GM12878 (cell line): Measurements from ENCODE around the gene COMMD10. TPM values are rescaled to one million over a fixed set of nuclear protein-coding genes. Genes with fewer than 3 reads are reported as not detected.

ENCODE experiments used
- ATAC-seq: fragments of 200-7000 bp; cut with Tn5 transposase; 3 replicates; pipeline ENCODE4 v1.9.1; 2020; ENCODE audit warnings: mild to moderate bottlenecking, moderate library complexity
- BruUV-seq: library from RNA; stranded (reverse); fragments of 400-500 nt; replicated peaks from 2 replicates; lab custom pipeline; 2021; lab: Mats Ljungman, UMichigan
- CTCF ChIA-PET: fragments of 300-600 bp; sonication (Branson Sonifier 250); formaldehyde crosslinking; extraction: SDS; loops from one replicate; lab custom pipeline; 2021; ENCODE audit warnings: inconsistent platforms; lab: Yijun Ruan, JAX
- POLR2A ChIA-PET: fragments of 350-600 bp; formaldehyde crosslinking; extraction: SDS; loops from one replicate; lab custom pipeline; 2021; ENCODE audit warnings: inconsistent platforms; lab: Charles Lee
- RAD21 ChIA-PET: fragments of 300-600 bp; sonication (Branson Sonifier 250); formaldehyde crosslinking; loops from one replicate; lab custom pipeline; 2023; ENCODE audit warnings: antibody characterized with exemption; ENCODE audit not compliant: unreplicated experiment; lab: Charles Lee
- SMC1A ChIA-PET: fragments of 300-600 bp; sonication (Branson Sonifier 250); formaldehyde crosslinking; loops from one replicate; lab custom pipeline; 2023; ENCODE audit not compliant: unreplicated experiment, uncharacterized antibody; lab: Charles Lee
- DNase-seq: peaks from one replicate; pipeline ENCODE4 v3.0.0-alpha.2; 2011; ENCODE audit warnings: low read depth, low spot score
- FAIRE-seq: peaks from 3 replicates; lab custom pipeline; 2011; peaks lifted over from hg19 to GRCh38; lab: Jason Lieb, UNC
- H2AFZ ChIP-seq: 2 replicates; pipeline ENCODE4 v1.6.0; 2011; ENCODE audit warnings: low read depth, low read length, control low read depth; ENCODE audit not compliant: control insufficient read depth
- H3K27ac ChIP-seq: 2 replicates; pipeline ENCODE4 v1.5.1; 2011; ENCODE audit warnings: control low read depth; ENCODE audit not compliant: control insufficient read depth, insufficient read depth
- H3K27me3 ChIP-seq, 2 experiments: replicated peaks in 1 of 2; 2 replicates each; pipeline versions ENCODE4 v1.6.0 to v1.6.1; 2011; ENCODE audit warnings: low read length in 1 of 2; ENCODE audit not compliant: control insufficient read depth in 2 of 2, insufficient read depth in 2 of 2
- H3K36me3 ChIP-seq, 2 experiments: 2 replicates each; pipeline ENCODE4 v1.5.1; 2011; ENCODE audit warnings: low read length in 1 of 2; ENCODE audit not compliant: control insufficient read depth in 2 of 2, insufficient read depth in 2 of 2
- H3K4me1 ChIP-seq: 2 replicates; pipeline ENCODE4 v1.6.1; 2011; ENCODE audit warnings: mild to moderate bottlenecking, low read length, moderate library complexity, mixed read lengths; ENCODE audit not compliant: control insufficient read depth, insufficient read depth
- H3K4me2 ChIP-seq: 2 replicates; pipeline ENCODE4 v1.6.0; 2011; ENCODE audit warnings: control low read depth; ENCODE audit not compliant: control insufficient read depth, insufficient read depth
- H3K4me3 ChIP-seq: fragments of 200-600 bp; sonication (generic); 2 replicates; pipeline ENCODE4 v1.5.1; 2016
- H3K79me2 ChIP-seq: 2 replicates; pipeline ENCODE4 v1.6.0; 2011; ENCODE audit warnings: low read length; ENCODE audit not compliant: control insufficient read depth, insufficient read depth
- H3K9ac ChIP-seq: 2 replicates; pipeline ENCODE4 v1.8.0; 2011; ENCODE audit warnings: low read length, control low read depth, mixed read lengths; ENCODE audit not compliant: control insufficient read depth, insufficient read depth
- H3K9me3 ChIP-seq: replicated peaks from 3 replicates; pipeline ENCODE4 v1.5.1; 2011; ENCODE audit warnings: mild to moderate bottlenecking, low read length; ENCODE audit not compliant: control insufficient read depth, insufficient read depth
- H4K20me1 ChIP-seq: 2 replicates; pipeline ENCODE4 v1.6.0; 2011; ENCODE audit not compliant: control insufficient read depth, insufficient read depth
- ASH2L ChIP-seq: fragments of 300-600, 200-600 bp; sonication (generic); IDR thresholded peaks from 2 replicates; pipeline ENCODE4 v1.6.1; 2017; ENCODE audit warnings: low read depth, mild to moderate bottlenecking, borderline replicate concordance
- ETV6 ChIP-seq, 2 experiments: fragments of 450-650 bp in 1 of 2; IDR thresholded peaks in 1 of 2; conservative IDR thresholded peaks in 1 of 2; 2 replicates each; pipeline ENCODE4 v1.6.1; 2014; ENCODE audit warnings: antibody characterized with exemption in 1 of 2, borderline replicate concordance in 1 of 2, low read depth in 1 of 2, mild to moderate bottlenecking in 1 of 2, moderate library complexity in 1 of 2
- JUNB ChIP-seq: IDR thresholded peaks from 2 replicates; pipeline ENCODE4 v1.6.1; 2016; ENCODE audit warnings: antibody characterized with exemption, mild to moderate bottlenecking
- SUZ12 ChIP-seq: fragments of 200-600 bp; sonication (generic); IDR thresholded peaks from one replicate; pipeline ENCODE4 v1.6.1; 2018; ENCODE audit warnings: antibody characterized with exemption, mild to moderate bottlenecking; ENCODE audit not compliant: unreplicated experiment
- WGBS: methylation state at CpG from one replicate; pipeline ENCODE4 v1.1.6; 2016; ENCODE audit warnings: low lambda C conversion rate; ENCODE audit not compliant: insufficient replicate concordance, insufficient coverage; ENCODE audit errors: missing lambda C conversion rate; 5-methylcytosine and 5-hydroxymethylcytosine counted together
- in situ Hi-C: fragments of 300-500 bp; cut with MboI; formaldehyde crosslinking; loops from 9 replicates; pipeline ENCODE4 v1.14.3; 2018; ENCODE audit warnings: mixed read lengths
- intact Hi-C: fragments of 100-400 bp; cut with micrococcal nuclease; formaldehyde crosslinking; loops from one replicate; pipeline ENCODE4 v1.14.2; 2022; ENCODE audit not compliant: unreplicated experiment
- polyA plus RNA-seq, 11 experiments: library from polyadenylated mRNA; depleted of rRNA in 4 of 11; unstranded in 6 of 11; stranded (reverse) in 5 of 11; fragments of >200 nt; fragmentation: Nextera tagmentation in 4 of 11; fragmentation: Illumina TruSeq in 1 of 11; extraction: Ambion mirVana in 4 of 11; extraction: Trizol in 1 of 11; gene quantifications; 1 replicate in 1 of 11; 2 replicates in 10 of 11; pipeline versions ENCODE4 v1.2.1 to v1.2.3, GENCODE V29; 2011 to 2016; ENCODE audit warnings: inconsistent platforms in 2 of 11, missing spikeins in 2 of 11, low read depth in 1 of 11
- total RNA-seq, 4 experiments: library from RNA; depleted of rRNA in 3 of 4; stranded (reverse); fragments of >200 nt in 3 of 4; fragmentation: Illumina TruSeq in 1 of 4; extraction: Trizol in 1 of 4; gene quantifications; 2 replicates each; pipeline versions ENCODE4 v1.2.1 to v1.2.3, GENCODE V29; 2013 to 2021
- TF ChIP-seq, protein P1 (sequence below): fragments of 450-650 bp; formaldehyde crosslinking; IDR thresholded peaks from 2 replicates; pipeline ENCODE4 v1.5.0; 2022; ENCODE audit warnings: mild to moderate bottlenecking, missing genetic modification characterization

Gene COMMD10
- total and polyA plus RNA-seq, 10 of the 15 experiments (the other 5 are each of a cell fraction or from before 2014, with no cell fraction given): 19.6 to 98.7 (median 28.0) TPM

DNA sequence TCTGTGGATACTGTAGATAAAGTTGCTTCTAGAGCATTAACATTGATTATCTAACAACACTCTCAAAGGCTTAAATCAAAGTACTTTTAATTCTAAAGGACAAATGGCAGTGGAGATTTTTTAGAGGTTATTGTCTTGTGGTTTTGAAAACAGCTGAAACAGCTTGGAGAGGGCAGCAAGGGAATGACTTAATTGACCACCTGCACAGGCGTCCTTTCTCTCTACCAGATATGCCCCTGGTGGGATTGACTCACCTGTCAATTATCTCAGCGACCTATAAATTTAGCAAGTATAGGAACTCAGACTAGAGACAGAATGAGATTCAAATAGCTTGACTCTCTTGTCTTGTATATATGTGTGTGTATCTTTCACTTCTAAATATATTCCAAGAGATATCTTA is 39.0 kb upstream of the COMMD10 start:
- no peak overlapping the region for H3K4me2 ChIP-seq
- no peaks in the 10 kb centered on the region; a peak in 1 of 4 replicates for H3K27me3 ChIP-seq
- H3K9me3 ChIP-seq: no peaks in the 10 kb centered on the region
- TF ChIP-seq JUNB (no peak), SUZ12 (no peak), ETV6 (conservative IDR thresholded peaks at IDR 0.05 in 1 of 2, IDR thresholded peaks at IDR 0.05 in 1 of 2; ENCODE audit: borderline replicate concordance in 1 of 2, low read depth in 1 of 2) (no peak), ASH2L (no peak)
- TF ChIP-seq, protein P1, sequence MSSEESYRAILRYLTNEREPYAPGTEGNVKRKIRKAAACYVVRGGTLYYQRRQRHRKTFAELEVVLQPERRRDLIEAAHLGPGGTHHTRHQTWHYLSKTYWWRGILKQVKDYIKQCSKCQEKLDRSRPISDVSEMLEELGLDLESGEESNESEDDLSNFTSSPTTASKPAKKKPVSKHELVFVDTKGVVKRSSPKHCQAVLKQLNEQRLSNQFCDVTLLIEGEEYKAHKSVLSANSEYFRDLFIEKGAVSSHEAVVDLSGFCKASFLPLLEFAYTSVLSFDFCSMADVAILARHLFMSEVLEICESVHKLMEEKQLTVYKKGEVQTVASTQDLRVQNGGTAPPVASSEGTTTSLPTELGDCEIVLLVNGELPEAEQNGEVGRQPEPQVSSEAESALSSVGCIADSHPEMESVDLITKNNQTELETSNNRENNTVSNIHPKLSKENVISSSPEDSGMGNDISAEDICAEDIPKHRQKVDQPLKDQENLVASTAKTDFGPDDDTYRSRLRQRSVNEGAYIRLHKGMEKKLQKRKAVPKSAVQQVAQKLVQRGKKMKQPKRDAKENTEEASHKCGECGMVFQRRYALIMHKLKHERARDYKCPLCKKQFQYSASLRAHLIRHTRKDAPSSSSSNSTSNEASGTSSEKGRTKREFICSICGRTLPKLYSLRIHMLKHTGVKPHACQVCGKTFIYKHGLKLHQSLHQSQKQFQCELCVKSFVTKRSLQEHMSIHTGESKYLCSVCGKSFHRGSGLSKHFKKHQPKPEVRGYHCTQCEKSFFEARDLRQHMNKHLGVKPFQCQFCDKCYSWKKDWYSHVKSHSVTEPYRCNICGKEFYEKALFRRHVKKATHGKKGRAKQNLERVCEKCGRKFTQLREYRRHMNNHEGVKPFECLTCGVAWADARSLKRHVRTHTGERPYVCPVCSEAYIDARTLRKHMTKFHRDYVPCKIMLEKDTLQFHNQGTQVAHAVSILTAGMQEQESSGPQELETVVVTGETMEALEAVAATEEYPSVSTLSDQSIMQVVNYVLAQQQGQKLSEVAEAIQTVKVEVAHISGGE (CRISPR knock-in tag): no peak
- TF ChIP-seq, all 136 proteins: peak for 0
- Histone ChIP-seq H3K36me3 (no peaks in the 10 kb centered on the region), H3K4me3 (no peak overlapping the region), H4K20me1 (no peaks in the 10 kb centered on the region), H3K4me1 (no peaks in the 10 kb centered on the region), H3K9ac (no peak overlapping the region), H3K27ac (no peak overlapping the region), H2AFZ (no peak overlapping the region), H3K79me2 (no peaks in the 10 kb centered on the region)
- BruUV-seq: no TSS peak
- intact Hi-C loops: no loop called here
- ChIA-PET POLR2A (interaction anchor here (0.7 kb wide), 1 partner anchor 885 kb away, joined by 3 read pairs; no protein-coding TSS in a partner anchor), CTCF (interaction anchor here (1.0 kb wide), 1 partner anchor 10 kb away, joined by 3 read pairs; no protein-coding TSS in a partner anchor), SMC1A (interaction anchor here (0.8 kb wide), 1 partner anchor 31 kb away, joined by 3 read pairs; no protein-coding TSS in a partner anchor), RAD21 (no interaction called here)
- DNase-seq: no peak
- no peak for ATAC-seq
- WGBS: 14% methylated on average over 2 of the region's 2 CpGs
- no peak for FAIRE-seq
- in situ Hi-C loops: no loop called here
